A673 (cell line): Measurements from ENCODE around the gene PRUNE2. TPM values are rescaled to one million over a fixed set of nuclear protein-coding genes. Genes with fewer than 3 reads are reported as not detected.

Source experiments
- BruUV-seq: library from RNA; stranded (reverse); fragments of 400-500 nt; replicated peaks from 2 replicates; lab custom pipeline; 2021; lab: Mats Ljungman, UMichigan
- CTCF ChIA-PET: fragments of 300-600 bp; sonication (Branson Sonifier 250); formaldehyde crosslinking; loops from one replicate; lab custom pipeline; 2022; ENCODE audit warnings: antibody characterized with exemption; lab: Charles Lee
- POLR2A ChIA-PET: fragments of 300-600 bp; sonication (Branson Sonifier 250); formaldehyde crosslinking; loops from one replicate; lab custom pipeline; 2022; ENCODE audit warnings: antibody characterized with exemption; ENCODE audit not compliant: low non-redundant PET; lab: Charles Lee
- DNase-seq: peaks from one replicate; pipeline ENCODE4 v3.0.0-alpha.2; 2015; ENCODE audit warnings: low spot score
- H3K27ac ChIP-seq: fragments of 200-600 bp; sonication (generic); 2 replicates; pipeline ENCODE4 v1.5.1; 2016; ENCODE audit warnings: mixed run types, low read depth, mild to moderate bottlenecking, mixed read lengths, antibody characterized with exemption, low read length; ENCODE audit not compliant: poor library complexity, severe bottlenecking
- H3K27me3 ChIP-seq: fragments of 200-600 bp; sonication (generic); replicated peaks from 2 replicates; pipeline ENCODE4 v1.6.1; 2017; ENCODE audit warnings: mixed run types, low read depth, mild to moderate bottlenecking, mixed read lengths, antibody characterized with exemption, low read length; ENCODE audit not compliant: insufficient read depth, poor library complexity
- H3K36me3 ChIP-seq: fragments of 200-600 bp; sonication (generic); 2 replicates; pipeline ENCODE4 v1.6.1; 2016; ENCODE audit warnings: mixed run types, mild to moderate bottlenecking, mixed read lengths, antibody characterized with exemption, low read length; ENCODE audit not compliant: insufficient read depth, poor library complexity, severe bottlenecking
- H3K4me1 ChIP-seq: fragments of 200-600 bp; sonication (generic); 2 replicates; pipeline ENCODE4 v1.6.1; 2017; ENCODE audit warnings: mixed run types, mild to moderate bottlenecking, mixed read lengths, antibody characterized with exemption, low read length; ENCODE audit not compliant: insufficient read depth, poor library complexity, severe bottlenecking
- H3K4me3 ChIP-seq: fragments of 200-600 bp; sonication (generic); 2 replicates; pipeline ENCODE4 v1.5.1; 2016; ENCODE audit warnings: low read depth, mixed run types, mild to moderate bottlenecking, mixed read lengths, low read length; ENCODE audit not compliant: poor library complexity, severe bottlenecking
- H3K9me3 ChIP-seq: fragments of 200-600 bp; sonication (generic); 2 replicates; pipeline ENCODE4 v1.6.1; 2016; ENCODE audit warnings: mixed run types, low read depth, mild to moderate bottlenecking, mixed read lengths, antibody characterized with exemption, low read length; ENCODE audit not compliant: poor library complexity, severe bottlenecking
- EZH2 ChIP-seq: fragments of 200-600 bp; sonication (generic); IDR thresholded peaks from 2 replicates; pipeline ENCODE4 v1.6.1; 2017; ENCODE audit warnings: borderline replicate concordance, low read depth, mild to moderate bottlenecking, mixed read lengths, antibody characterized with exemption, low read length; ENCODE audit not compliant: poor library complexity, severe bottlenecking
- intact Hi-C: fragments of 100-400 bp; cut with micrococcal nuclease; formaldehyde crosslinking; loops from one replicate; pipeline ENCODE4 v1.10.0; 2022; ENCODE audit not compliant: unreplicated experiment
- total RNA-seq: library from RNA; stranded (reverse); gene quantifications from 2 replicates; pipeline ENCODE4 v1.2.3, GENCODE V29; 2021
- TF ChIP-seq, protein P1 (sequence below): fragments of 300-800, 200-600 bp; sonication (generic); conservative IDR thresholded peaks from 2 replicates; pipeline ENCODE4 v1.5.1; 2017; ENCODE audit warnings: low read depth, mild to moderate bottlenecking, antibody characterized with exemption, low read length, moderate library complexity, mixed read lengths

PRUNE2 gene
- total RNA-seq, 1 experiment from 2014 or later = not detected

DNA sequence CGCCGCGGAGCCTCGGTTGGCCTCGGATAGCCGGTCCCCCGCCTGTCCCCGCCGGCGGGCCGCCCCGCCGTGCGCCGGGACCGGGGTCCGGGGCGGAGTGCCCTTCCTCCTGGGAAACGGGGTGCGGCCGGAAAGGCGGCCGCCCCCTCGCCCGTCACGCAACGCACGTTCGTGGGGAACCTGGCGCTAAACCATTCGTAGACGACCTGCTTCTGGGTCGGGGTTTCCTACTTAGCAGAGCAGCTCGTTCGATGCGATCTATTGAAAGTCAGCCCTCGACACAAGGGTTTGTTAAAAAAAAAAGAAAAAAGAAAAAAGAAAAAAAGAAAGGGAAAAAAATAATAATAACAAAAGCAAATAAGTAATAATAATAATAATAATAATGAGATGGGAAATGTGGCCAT is 334.2 kb downstream of the PRUNE2 start:
- Histone ChIP-seq H3K4me1 (no peaks in the 10 kb centered on the region), H3K27ac (no peak overlapping the region), H3K27me3 (peaks cover 23% of the 10 kb centered on the region), H3K36me3 (no peaks in the 10 kb centered on the region), H3K4me3 (no peak overlapping the region), H3K9me3 (no peaks in the 10 kb centered on the region)
- BruUV-seq = no TSS peak
- POLR2A ChIA-PET = no interaction called here
- intact Hi-C loops = no loop called here
- no peak for DNase-seq
- CTCF ChIA-PET = no interaction called here
- no peak for TF ChIP-seq EZH2
- TF ChIP-seq, protein P1, sequence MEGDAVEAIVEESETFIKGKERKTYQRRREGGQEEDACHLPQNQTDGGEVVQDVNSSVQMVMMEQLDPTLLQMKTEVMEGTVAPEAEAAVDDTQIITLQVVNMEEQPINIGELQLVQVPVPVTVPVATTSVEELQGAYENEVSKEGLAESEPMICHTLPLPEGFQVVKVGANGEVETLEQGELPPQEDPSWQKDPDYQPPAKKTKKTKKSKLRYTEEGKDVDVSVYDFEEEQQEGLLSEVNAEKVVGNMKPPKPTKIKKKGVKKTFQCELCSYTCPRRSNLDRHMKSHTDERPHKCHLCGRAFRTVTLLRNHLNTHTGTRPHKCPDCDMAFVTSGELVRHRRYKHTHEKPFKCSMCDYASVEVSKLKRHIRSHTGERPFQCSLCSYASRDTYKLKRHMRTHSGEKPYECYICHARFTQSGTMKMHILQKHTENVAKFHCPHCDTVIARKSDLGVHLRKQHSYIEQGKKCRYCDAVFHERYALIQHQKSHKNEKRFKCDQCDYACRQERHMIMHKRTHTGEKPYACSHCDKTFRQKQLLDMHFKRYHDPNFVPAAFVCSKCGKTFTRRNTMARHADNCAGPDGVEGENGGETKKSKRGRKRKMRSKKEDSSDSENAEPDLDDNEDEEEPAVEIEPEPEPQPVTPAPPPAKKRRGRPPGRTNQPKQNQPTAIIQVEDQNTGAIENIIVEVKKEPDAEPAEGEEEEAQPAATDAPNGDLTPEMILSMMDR = no peak

DNA sequence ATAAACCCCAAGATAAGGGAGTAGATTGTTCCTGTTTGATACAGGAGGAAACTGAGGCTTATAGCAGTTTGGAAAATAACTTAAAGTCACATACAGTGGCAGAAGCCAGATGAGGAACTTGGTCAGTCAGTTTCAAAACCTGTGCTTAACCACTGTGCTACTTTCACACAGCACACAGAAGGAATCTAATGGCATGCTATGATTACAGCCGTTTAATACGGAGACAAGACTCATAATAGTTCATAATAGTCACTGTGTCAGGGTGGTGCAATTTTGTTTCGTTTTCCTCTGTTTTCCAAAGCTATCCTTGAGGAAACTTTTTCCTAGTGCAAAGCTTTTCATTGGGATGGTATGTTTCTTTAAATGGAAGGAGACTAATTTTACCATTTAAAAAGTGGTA is 334.6 kb downstream of the PRUNE2 start:
- intact Hi-C loops = no loop called here
- ChIA-PET POLR2A (no interaction called here), CTCF (no interaction called here)
- no peak for DNase-seq
- no peak overlapping the region for H3K4me3 ChIP-seq
- TF ChIP-seq EZH2 = no peak
- TF ChIP-seq, protein P1 = no peak
- H3K27me3 ChIP-seq = peaks cover 25% of the 10 kb centered on the region
- H3K4me1 ChIP-seq = no peaks in the 10 kb centered on the region
- H3K36me3 ChIP-seq = no peaks in the 10 kb centered on the region
- no TSS peak for BruUV-seq
- H3K27ac ChIP-seq = no peak overlapping the region
- no peaks in the 10 kb centered on the region for H3K9me3 ChIP-seq

DNA sequence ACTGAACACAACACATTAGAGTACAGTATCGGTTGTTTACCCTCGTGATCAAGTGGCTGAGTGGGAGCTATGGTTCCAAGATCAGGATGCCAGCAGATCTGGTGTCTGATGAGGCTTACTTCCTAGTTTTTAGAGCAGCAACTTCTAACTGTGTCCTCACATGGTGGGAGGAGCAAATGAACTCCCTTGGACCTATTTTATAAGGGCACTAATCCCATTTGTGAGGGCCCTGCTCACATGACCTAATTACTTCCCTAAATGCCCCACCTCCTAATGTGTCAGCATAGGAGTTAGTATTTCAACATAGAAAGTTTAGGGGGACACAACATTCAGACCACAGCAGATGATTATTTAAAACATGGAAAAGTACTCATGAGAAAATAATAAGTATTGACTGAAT is 335.1 kb downstream of the PRUNE2 start:
- Histone ChIP-seq H3K27me3 (peaks cover 30% of the 10 kb centered on the region), H3K27ac (no peak overlapping the region), H3K4me1 (no peaks in the 10 kb centered on the region), H3K9me3 (no peaks in the 10 kb centered on the region), H3K4me3 (no peak overlapping the region), H3K36me3 (no peaks in the 10 kb centered on the region)
- CTCF ChIA-PET = no interaction called here
- DNase-seq = no peak
- TF ChIP-seq, protein P1 = no peak
- no peak for TF ChIP-seq EZH2
- POLR2A ChIA-PET = no interaction called here
- intact Hi-C loops = no loop called here
- BruUV-seq = no TSS peak
